ENCODE results near the gene ZBBX. TPM values are rescaled to one million over a fixed set of nuclear protein-coding genes. Genes with fewer than 3 reads are reported as not detected.

The ZBBX gene
- total RNA-seq, 2 donors from 2014 or later: 3.5 to 8.2 TPM

DNA sequence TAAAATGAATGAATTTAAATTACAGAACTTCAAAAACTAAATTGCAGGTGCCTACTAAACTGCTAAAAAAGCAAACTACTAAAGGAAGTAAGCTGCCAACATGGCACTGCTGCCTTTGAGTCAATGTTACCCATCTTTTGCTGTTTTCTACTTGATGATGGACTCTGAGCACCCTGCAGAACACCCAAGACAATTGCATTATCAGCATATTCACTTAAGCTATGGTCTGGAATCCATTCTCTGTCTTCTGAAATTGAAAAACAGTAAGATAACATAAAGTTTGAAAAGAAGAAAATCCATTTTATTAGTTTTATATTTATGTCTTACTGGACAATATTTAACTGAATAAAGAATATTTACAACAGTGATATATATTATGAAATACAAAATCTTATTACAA lies 91.4 kb downstream of the ZBBX start:
- Histone ChIP-seq H3K4me3 (ENCODE audit: low read length) (no peak overlapping the region), H3K27me3 (ENCODE audit: control insufficient read depth, insufficient read depth, low read length, poor library complexity, severe bottlenecking) (no peaks in the 10 kb centered on the region), H3K36me3 (ENCODE audit: control insufficient read depth, insufficient read depth, low read length) (no peaks in the 10 kb centered on the region), H3K27ac (ENCODE audit: low read depth, low read length) (no peak overlapping the region), H3K9ac (ENCODE audit: extremely low read depth, low read length, poor library complexity, severe bottlenecking) (no peak overlapping the region), H3K4me1 (ENCODE audit: control insufficient read depth, insufficient read depth, low read length) (no peaks in the 10 kb centered on the region), H3K9me3 (ENCODE audit: control insufficient read depth, low read length) (no peaks in the 10 kb centered on the region)
- Mint-ChIP-seq H3K27ac (no peak overlapping the region), H3K36me3 (ENCODE audit: low read depth) (no peaks in the 10 kb centered on the region), H3K27me3 (ENCODE audit: insufficient read depth) (no peaks in the 10 kb centered on the region), H3K4me1 (no peaks in the 10 kb centered on the region), H3K4me3 (no peak overlapping the region), H3K9me3 (no peaks in the 10 kb centered on the region)
- TF ChIP-seq, protein P1, sequence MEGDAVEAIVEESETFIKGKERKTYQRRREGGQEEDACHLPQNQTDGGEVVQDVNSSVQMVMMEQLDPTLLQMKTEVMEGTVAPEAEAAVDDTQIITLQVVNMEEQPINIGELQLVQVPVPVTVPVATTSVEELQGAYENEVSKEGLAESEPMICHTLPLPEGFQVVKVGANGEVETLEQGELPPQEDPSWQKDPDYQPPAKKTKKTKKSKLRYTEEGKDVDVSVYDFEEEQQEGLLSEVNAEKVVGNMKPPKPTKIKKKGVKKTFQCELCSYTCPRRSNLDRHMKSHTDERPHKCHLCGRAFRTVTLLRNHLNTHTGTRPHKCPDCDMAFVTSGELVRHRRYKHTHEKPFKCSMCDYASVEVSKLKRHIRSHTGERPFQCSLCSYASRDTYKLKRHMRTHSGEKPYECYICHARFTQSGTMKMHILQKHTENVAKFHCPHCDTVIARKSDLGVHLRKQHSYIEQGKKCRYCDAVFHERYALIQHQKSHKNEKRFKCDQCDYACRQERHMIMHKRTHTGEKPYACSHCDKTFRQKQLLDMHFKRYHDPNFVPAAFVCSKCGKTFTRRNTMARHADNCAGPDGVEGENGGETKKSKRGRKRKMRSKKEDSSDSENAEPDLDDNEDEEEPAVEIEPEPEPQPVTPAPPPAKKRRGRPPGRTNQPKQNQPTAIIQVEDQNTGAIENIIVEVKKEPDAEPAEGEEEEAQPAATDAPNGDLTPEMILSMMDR (conservative IDR thresholded peaks at IDR 0.05): no peak
- no peak for DNase-seq

DNA sequence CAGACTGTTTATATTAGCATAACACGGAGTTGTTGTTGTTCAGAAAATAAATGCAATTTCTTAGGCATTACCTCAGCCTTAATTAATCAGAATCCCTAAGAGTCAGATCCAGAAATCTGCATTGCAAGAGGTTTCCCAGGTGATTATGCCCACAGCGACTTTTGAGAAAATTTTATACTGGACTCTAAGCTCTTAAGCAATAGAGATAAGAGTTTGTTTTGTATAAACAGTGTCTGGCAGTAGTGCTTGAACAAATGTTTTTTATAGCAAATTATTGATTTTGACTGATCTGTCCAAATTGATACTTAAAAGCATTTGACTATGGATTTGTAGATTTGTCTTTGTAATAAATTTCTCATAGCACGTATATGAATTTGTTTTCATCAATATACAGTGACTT lies 92.8 kb downstream of the ZBBX start:
- no peaks in the 10 kb centered on the region for H3K9me3 Mint-ChIP-seq
- no peak overlapping the region for H3K9ac ChIP-seq (ENCODE audit: extremely low read depth, low read length, poor library complexity, severe bottlenecking)
- no peaks in the 10 kb centered on the region for H3K36me3 ChIP-seq (ENCODE audit: control insufficient read depth, insufficient read depth, low read length)
- TF ChIP-seq, protein P1 (conservative IDR thresholded peaks at IDR 0.05): no peak
- peaks cover 2% of the 10 kb centered on the region for H3K4me1 Mint-ChIP-seq
- H3K27me3 Mint-ChIP-seq (ENCODE audit: insufficient read depth): no peaks in the 10 kb centered on the region
- H3K9me3 ChIP-seq (ENCODE audit: control insufficient read depth, low read length): no peaks in the 10 kb centered on the region
- no peak overlapping the region for H3K4me3 ChIP-seq (ENCODE audit: low read length)
- H3K4me3 Mint-ChIP-seq: no peak overlapping the region
- no peak overlapping the region for H3K27ac ChIP-seq (ENCODE audit: low read depth, low read length)
- H3K4me1 ChIP-seq (ENCODE audit: control insufficient read depth, insufficient read depth, low read length): no peaks in the 10 kb centered on the region
- H3K36me3 Mint-ChIP-seq (ENCODE audit: low read depth): no peaks in the 10 kb centered on the region
- WGBS, 2 experiments (ENCODE audit: insufficient coverage in 1 of 2, insufficient read length in 1 of 2): 75 to 100% methylated on average over 1 to 3 of the region's 3 CpGs
- no peaks in the 10 kb centered on the region for H3K27me3 ChIP-seq (ENCODE audit: control insufficient read depth, insufficient read depth, low read length, poor library complexity, severe bottlenecking)
- DNase-seq: no peak
- no peak overlapping the region for H3K27ac Mint-ChIP-seq

DNA sequence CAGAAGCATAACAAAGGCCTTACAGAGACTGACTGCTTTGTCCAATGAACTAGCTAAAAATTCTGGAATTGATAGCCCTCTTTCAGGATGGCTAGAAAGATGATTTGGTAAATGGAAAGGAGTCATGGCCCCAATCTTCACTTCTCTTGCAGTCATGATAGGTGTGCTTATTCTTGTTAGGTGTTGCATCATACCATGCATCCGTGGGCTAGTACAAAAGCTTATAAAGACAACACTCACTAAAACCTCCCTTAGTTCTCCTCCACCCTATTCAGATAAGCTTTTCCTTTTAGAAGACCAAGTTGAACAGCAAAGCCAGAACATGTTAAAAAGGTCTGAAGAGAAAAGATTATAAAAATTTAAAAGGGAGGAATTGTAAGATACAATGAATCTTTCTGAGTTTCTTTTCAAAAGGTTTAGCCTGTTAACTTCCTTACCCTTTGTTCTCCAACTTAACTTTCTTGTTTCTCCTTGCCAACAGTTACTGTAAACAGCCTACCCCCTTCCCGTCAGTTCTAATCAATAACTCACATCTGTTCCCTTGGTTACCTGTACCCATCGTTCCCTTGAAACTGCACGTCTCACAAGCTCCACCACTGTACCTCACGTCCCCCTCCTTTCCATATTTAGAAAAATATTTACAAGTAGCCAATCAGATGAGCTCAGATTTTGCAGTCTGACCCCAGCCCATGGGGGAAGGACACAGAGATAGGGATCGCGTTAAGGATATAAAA lies 105.8 kb downstream of the ZBBX start:
- no peak for DNase-seq
- Histone ChIP-seq H3K36me3 (ENCODE audit: control insufficient read depth, insufficient read depth, low read length) (no peaks in the 10 kb centered on the region), H3K4me1 (ENCODE audit: control insufficient read depth, insufficient read depth, low read length) (peaks cover 4% of the 10 kb centered on the region), H3K9me3 (ENCODE audit: control insufficient read depth, low read length) (no peaks in the 10 kb centered on the region), H3K27me3 (ENCODE audit: control insufficient read depth, insufficient read depth, low read length, poor library complexity, severe bottlenecking) (no peaks in the 10 kb centered on the region), H3K4me3 (ENCODE audit: low read length) (no peak overlapping the region), H3K27ac (ENCODE audit: low read depth, low read length) (no peak overlapping the region), H3K9ac (ENCODE audit: extremely low read depth, low read length, poor library complexity, severe bottlenecking) (no peak overlapping the region)
- H3K27me3 Mint-ChIP-seq (ENCODE audit: insufficient read depth): no peaks in the 10 kb centered on the region
- no peak overlapping the region for H3K4me3 Mint-ChIP-seq
- no peak overlapping the region for H3K27ac Mint-ChIP-seq
- H3K9me3 Mint-ChIP-seq: peaks cover 12% of the 10 kb centered on the region
- H3K36me3 Mint-ChIP-seq (ENCODE audit: low read depth): peaks cover 4% of the 10 kb centered on the region
- TF ChIP-seq, protein P1 (conservative IDR thresholded peaks at IDR 0.05): no peak
- no peaks in the 10 kb centered on the region for H3K4me1 Mint-ChIP-seq
- WGBS, 2 experiments (ENCODE audit: insufficient coverage in 1 of 2, insufficient read length in 1 of 2): 90 to 94% methylated on average over 5 to 7 of the region's 7 CpGs

Measured in endodermal cell (in vitro differentiated cells).